ENCODE measurements around the gene BLMH.

GRCh38 chr17:30243002-30243401, 48.7 kb downstream of the BLMH start:
- TF ChIP-seq, protein P1, sequence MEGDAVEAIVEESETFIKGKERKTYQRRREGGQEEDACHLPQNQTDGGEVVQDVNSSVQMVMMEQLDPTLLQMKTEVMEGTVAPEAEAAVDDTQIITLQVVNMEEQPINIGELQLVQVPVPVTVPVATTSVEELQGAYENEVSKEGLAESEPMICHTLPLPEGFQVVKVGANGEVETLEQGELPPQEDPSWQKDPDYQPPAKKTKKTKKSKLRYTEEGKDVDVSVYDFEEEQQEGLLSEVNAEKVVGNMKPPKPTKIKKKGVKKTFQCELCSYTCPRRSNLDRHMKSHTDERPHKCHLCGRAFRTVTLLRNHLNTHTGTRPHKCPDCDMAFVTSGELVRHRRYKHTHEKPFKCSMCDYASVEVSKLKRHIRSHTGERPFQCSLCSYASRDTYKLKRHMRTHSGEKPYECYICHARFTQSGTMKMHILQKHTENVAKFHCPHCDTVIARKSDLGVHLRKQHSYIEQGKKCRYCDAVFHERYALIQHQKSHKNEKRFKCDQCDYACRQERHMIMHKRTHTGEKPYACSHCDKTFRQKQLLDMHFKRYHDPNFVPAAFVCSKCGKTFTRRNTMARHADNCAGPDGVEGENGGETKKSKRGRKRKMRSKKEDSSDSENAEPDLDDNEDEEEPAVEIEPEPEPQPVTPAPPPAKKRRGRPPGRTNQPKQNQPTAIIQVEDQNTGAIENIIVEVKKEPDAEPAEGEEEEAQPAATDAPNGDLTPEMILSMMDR (IDR thresholded peaks at IDR 0.05; ENCODE audit: insufficient read depth, low read depth, low read length), result no peak
- no peak for TF ChIP-seq EZH2 (IDR thresholded peaks at IDR 0.05; ENCODE audit: insufficient read depth, low read length)

Data from astrocyte (in vitro differentiated cells and primary cell).